NCI-H2196 treated with DMSO at 0.1 percent for 48 hours (cell line): ENCODE results near the gene PMM1.
"Not testable (repeated sequence)": the region's sequence is repeated elsewhere in the genome, so short reads cannot be mapped to it uniquely, and the experiment has no call there.

Experiments used
- DNase-seq: peaks from one replicate; lab custom pipeline; 2025; ENCODE audit not compliant: unreplicated experiment; lab: John Stamatoyannopoulos, UW

The PMM1 gene

GRCh38 chr22:41564563-41564962, 25.1 kb downstream of the PMM1 start:
- no peak for DNase-seq

DNA sequence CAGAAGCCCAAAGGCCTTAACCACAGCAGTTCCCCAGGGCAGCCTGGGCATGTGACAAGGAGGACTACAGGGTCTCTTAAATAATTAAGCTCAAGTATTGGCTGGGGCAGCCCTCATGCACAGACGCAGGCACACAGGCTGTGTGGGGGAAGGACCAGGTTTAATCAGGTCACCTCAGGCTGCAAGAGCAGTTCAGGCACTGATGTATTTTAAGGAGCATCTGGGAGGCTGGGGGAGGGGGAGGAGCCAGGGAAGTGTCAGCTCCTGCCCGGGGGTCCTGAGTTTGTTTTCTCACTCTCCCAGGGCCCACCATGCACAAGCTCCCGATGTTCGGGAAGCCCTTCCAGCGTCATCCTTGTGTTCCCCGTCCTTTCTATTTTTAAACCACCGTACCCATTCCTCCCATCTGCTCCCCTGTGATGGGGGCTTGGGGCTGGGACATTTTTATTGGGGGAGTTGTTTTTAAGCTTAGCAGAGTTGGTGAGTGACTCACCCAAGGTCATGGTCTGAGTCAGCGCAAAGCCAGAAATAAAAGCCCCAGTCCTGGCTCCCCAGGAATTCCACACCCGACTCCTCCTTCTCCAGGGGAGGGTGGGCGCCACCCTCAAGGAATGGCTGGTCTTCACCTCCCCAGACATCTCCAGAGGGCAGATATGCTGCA, 26.5 kb downstream of the PMM1 start:
- DNase-seq = no peak

GRCh38 chr22:41562461-41562860, 27.2 kb downstream of the PMM1 start:
- DNase-seq = no peak

DNA sequence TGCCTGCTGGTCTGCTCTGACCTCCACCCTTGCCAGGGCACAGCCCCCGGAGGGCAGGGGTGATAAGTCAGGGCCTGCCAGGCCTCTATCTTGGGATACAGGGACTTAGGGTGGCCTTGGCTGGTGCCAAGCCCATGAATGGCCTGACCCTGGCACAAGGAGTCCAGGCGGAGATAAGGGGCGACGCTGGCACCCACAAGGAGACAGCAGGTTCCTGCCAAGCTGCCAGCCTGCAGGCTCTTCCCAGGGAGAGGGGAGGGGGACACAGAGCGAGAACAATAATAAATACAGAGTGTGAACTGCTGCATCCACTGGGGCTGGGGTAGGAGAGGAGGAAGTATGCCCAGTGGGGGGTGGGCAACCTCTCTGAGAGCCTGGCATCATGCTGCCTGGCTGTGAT, 27.9 kb downstream of the PMM1 start:
- no peak for DNase-seq

GRCh38 chr22:41561335-41561734, 28.3 kb downstream of the PMM1 start:
- DNase-seq = no peak

DNA sequence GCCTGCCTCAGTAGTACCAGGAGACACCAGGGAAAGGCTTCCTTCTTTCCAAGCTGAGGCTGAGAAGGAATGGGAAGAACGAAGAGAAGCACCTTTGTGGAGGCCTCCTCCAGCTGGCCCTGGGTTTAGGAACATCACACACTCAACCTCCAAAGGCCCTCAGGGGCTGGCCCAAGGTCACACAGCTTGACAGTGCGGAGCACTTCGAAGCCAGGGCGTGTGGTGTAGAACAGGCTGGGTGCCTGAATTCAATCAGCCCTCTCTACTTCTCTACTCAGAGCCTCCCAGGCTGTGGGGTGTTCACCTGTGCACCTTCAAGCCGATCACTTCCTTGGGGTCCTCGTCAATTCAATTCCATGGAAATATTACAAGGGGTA, 29.6 kb downstream of the PMM1 start:
- DNase-seq = no peak

- not testable (repeated sequence) for DNase-seq
These were observed 31.4 kb downstream of the PMM1 start for GRCh38 chr22:41558241-41558630.

- peak; percentile 17 for DNase-seq
These were observed 32.0 kb downstream of the PMM1 start for GRCh38 chr22:41557401-41558240.

GRCh38 chr22:41556561-41556960, 33.1 kb downstream of the PMM1 start:
- no peak for DNase-seq

GRCh38 chr22:41555325-41555982, 34.2 kb downstream of the PMM1 start:
- no peak for DNase-seq

DNA sequence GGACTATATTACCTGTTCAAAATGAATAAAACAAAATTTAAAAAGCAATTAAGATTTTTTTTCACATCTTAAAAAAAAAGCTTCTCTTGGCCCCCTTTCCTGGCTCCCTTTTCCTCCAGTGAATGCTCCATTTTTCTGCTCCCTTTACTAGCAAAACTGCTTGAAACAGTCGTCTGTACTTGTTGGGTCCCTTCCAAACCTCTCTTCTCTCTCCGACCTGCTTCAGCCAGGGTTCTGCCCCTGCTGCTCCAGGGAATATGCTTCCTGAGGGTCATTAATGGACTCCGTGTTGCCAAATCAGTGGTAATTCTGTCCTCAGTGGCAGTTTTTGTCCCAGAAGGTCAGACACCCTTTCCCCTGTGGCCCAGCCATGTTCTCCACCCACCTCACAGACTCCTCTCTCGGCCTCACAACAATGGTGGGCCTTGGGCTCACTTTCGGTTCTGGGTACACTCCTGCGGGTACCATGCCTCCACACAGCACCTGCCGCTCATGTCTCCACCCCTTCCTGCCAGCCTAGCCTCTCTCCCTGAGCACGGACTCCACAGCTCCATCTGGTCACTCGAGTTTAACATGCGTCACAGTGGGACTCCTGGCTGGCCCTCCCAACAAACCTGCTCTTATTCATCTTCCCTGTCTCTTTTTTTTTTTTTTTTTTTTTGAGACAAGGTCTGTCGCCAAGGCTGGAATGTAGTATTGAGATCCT, 37.6 kb downstream of the PMM1 start:
- DNase-seq = no peak

DNA sequence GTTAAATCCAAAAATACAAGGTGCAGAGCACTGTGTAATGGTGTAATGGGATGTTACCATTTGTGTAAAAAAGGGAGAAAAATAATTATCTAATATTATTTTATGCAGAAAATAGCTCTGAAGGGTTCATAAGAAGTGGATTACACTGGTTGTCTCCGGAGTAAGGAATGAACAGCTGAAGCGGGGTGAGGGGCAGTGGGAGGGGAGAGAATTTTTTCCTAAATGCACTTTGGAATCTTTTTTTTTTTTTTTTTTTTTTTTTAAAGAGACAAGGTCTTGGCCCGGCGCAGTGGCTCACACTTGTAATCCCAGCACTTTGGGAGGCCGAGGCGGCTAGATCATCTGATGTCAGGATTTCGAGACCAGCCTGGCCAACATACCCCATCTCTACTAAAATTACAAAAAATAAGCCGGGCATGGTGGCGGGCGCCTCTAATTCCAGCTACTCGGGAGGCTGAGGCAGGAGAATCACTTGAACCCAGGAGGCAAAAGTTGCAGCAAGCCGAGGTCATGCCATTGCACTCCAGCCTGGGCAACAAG, 38.6 kb downstream of the PMM1 start:
- no peak for DNase-seq

DNA sequence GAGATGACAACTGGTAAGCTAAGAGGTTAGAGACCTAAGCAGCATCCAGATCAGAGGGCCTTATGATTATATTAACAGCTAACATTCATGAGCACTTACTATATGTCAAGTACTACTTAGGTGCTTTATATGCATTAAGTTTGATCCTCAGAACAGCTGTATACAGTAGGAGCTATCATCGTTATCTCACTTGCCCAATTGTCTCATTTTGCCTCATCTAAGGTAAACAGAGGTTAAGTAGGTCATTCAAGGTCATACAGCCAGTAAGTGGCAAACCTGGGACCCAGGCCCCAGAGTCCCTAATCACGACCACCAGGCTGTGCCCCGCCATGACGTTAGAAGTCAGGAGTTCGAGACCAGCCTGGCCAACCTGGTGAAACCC, 40.8 kb downstream of the PMM1 start:
- no peak for DNase-seq

DNA sequence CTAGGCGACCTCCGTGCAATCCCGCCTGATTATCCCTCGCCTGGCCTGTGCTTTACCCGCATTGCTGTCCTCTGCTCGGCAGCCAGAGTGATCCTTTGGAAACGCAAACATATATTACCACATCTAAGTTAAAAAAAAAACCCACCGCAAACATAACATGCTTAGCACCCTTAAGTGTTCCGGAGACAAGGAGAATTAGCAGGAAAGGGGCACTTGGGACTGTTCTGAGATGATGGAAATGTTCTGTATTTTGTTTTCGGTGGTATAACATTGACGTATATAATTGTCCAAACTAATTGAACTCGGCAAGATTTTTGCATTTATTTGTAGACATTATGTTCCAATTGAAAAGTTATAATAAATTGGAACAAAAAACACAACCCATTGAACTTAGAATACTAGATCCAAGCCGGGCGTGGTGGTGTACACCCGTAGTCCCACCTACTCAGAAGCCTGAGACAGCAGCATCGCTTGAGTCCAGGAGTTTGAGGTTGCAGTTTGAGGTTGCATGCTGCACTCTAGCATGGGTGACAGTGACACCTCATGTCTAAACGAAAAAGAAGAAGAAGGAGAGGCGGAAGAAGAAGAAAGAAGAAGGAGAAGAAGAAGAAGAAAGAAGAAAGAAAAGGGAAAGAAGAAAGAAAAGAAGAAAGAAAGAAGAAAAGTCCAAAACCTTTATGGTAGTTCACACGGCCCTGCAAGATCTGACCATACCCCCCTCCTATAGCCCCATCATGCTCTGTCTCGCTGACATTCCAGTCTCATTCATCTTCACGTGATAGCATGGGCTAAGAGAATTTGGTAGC, 44.8 kb downstream of the PMM1 start:
- no peak for DNase-seq

GRCh38 chr22:41543854-41544670, 45.6 kb downstream of the PMM1 start, which contains the start of gene POLR3H:
POLR3H (minus strand) TSS chr22:41544470; CDS start chr22:41544101, 369 bp downstream.
- DNase-seq = peak; percentile 98

- no peak for DNase-seq
These were observed 47.4 kb downstream of the PMM1 start for GRCh38 chr22:41542224-41542623.

DNA sequence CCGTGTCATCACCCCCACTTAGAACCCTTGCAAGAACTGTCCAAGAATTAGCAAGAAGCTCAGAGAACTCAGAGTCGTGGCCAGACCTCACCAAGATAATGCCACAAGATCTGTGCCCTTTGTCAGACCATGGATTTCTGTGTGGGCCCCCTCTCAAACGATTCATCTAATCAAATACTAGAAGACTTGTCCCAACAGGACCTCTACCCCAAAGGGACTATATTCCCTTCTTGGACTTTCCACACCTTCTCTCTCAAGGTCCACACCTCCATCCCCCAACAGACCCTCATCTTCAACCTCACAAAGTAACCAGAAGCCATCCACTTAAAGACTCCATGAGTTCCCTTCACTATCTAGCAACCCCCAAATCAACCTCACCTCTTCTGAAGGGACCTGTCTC, 48.2 kb downstream of the PMM1 start:
- no peak for DNase-seq

DNA sequence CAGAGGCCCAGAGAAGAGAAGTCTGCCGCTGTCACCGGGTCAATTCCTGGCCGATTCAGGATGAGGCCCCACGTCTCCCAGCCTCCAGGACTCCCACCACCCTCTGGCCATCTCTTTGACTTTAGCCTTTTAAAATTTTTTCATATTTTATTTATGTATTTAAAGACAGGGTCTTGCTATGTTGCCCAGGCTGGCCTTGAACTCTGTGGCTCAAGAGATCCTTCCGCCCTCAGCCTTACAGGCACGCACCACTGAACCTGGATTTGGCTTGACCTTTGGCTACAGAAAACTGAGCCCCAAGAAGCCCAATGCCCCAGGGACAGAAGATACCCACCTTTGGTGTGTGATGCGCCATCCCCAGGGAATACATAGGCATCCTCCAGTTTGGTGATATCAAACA, 49.3 kb downstream of the PMM1 start:
- DNase-seq = no peak

DNA sequence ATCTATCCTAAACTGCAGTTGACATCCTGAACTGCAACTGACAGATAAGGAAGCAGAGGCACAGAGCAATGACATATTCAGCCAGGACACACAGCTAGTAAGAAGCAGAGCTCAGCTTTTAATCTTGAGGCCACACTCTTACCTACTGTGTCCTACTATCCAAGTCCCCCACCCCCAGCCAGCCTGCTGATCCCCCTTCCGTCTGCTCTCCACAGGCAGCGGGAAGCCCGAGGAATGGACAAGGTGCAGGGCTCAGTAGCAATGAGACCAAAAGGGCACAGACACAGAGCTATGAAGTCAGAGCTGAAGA, 49.7 kb downstream of the PMM1 start:
- no peak for DNase-seq
